Measurements from ENCODE around the gene C1orf216.
"Not testable (repeated sequence)": the region's sequence is repeated elsewhere in the genome, so short reads cannot be mapped to it uniquely, and the experiment has no call there.

The C1orf216 gene

GRCh38 chr1:35718492-35719336, at the start of gene C1orf216:
C1orf216 (minus strand) TSS chr1:35718884; CDS start chr1:35716321, 2,563 bp downstream.
- DNase-seq (ENCODE audit: low read depth in 2 of 2), result peak in 1 of 2 donors; percentile 35

- no peak for DNase-seq (ENCODE audit: low read depth in 2 of 2)
These were observed 45.6 kb upstream of the C1orf216 start for GRCh38 chr1:35764283-35764682.

- no peak for DNase-seq (ENCODE audit: low read depth in 2 of 2)
These were observed 44.5 kb upstream of the C1orf216 start for GRCh38 chr1:35763201-35763600.

GRCh38 chr1:35762141-35762540, 43.5 kb upstream of the C1orf216 start:
- no peak for DNase-seq (ENCODE audit: low read depth in 2 of 2)

GRCh38 chr1:35756064-35756463, 37.4 kb upstream of the C1orf216 start:
- no peak for DNase-seq (ENCODE audit: low read depth in 2 of 2)

GRCh38 chr1:35753626-35754260, 35.1 kb upstream of the C1orf216 start:
- DNase-seq (ENCODE audit: low read depth in 2 of 2), result no peak

- DNase-seq (ENCODE audit: low read depth in 2 of 2), result no peak
These were observed 29.6 kb upstream of the C1orf216 start for GRCh38 chr1:35748326-35748725.

GRCh38 chr1:35745124-35745730, 26.5 kb upstream of the C1orf216 start:
- no peak for DNase-seq (ENCODE audit: low read depth in 2 of 2)

- DNase-seq (ENCODE audit: low read depth in 2 of 2), result no peak
These were observed 18.4 kb upstream of the C1orf216 start for GRCh38 chr1:35737120-35737519.

GRCh38 chr1:35727434-35728040, 8.9 kb upstream of the C1orf216 start:
- no peak for DNase-seq (ENCODE audit: low read depth in 2 of 2)

- DNase-seq (ENCODE audit: low read depth in 2 of 2), result peak in 1 of 2 donors; percentile 23
These were observed 8.1 kb upstream of the C1orf216 start for GRCh38 chr1:35726450-35727433.

- no peak for DNase-seq (ENCODE audit: low read depth in 2 of 2)
These were observed 6.9 kb upstream of the C1orf216 start for GRCh38 chr1:35725596-35725995.

- DNase-seq (ENCODE audit: low read depth in 2 of 2), result no peak
These were observed 690 bp downstream of the C1orf216 start for GRCh38 chr1:35717911-35718476.

- peak in 1 of 2 donors; percentile 68 for DNase-seq (ENCODE audit: low read depth in 2 of 2)
These were observed 3.1 kb downstream of the C1orf216 start for GRCh38 chr1:35715568-35716002.

- no peak for DNase-seq (ENCODE audit: low read depth in 2 of 2)
These were observed 3.6 kb downstream of the C1orf216 start for GRCh38 chr1:35714921-35715567.

- not testable (repeated sequence) for DNase-seq (ENCODE audit: low read depth in 2 of 2)
These were observed 7.6 kb downstream of the C1orf216 start for GRCh38 chr1:35711098-35711497.

GRCh38 chr1:35708952-35709351, 9.7 kb downstream of the C1orf216 start:
- DNase-seq (ENCODE audit: low read depth in 2 of 2), result no peak

GRCh38 chr1:35708441-35708921, 10.2 kb downstream of the C1orf216 start:
- DNase-seq (ENCODE audit: low read depth in 2 of 2), result no peak

- no peak for DNase-seq (ENCODE audit: low read depth in 2 of 2)
These were observed 10.9 kb downstream of the C1orf216 start for GRCh38 chr1:35707601-35708440.
